ENCODE measurements around the gene BIN1. TPM values are rescaled to one million over a fixed set of nuclear protein-coding genes. Genes with fewer than 3 reads are reported as not detected.

Gene BIN1
- total RNA-seq, 1 experiment from 2014 or later: 31.8 TPM

DNA sequence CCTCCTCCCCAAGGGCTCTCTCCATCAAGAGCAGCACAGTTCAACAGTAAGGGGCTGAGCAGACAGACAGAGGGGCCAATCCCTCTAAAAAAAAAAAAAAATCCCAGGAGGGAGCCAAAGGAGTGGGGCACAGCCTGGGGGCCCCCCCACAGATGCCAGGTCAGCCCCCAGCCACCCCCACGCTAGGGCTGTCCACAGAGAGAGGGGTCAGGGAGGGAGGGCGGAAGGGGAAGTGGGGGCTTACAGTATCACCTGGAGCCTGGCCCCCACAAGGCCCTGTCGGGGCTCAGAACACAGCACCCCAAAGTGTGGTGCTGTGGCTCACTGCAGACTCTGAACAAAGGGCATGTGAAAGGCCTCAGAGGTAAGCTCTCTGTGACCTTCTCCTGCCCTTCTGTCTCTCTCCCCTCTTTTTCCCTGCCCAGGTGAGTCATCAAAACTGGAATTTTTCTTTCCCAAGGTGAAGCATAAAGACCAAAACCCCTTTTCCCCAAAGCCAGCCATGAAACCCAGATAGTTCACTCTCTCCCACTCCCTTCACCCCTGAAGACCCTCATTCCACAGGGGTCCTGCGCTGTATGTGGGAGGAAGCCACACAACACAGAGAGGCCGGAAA, 13.9 kb downstream of the BIN1 start (continued):
- TF ChIP-seq, protein P1, sequence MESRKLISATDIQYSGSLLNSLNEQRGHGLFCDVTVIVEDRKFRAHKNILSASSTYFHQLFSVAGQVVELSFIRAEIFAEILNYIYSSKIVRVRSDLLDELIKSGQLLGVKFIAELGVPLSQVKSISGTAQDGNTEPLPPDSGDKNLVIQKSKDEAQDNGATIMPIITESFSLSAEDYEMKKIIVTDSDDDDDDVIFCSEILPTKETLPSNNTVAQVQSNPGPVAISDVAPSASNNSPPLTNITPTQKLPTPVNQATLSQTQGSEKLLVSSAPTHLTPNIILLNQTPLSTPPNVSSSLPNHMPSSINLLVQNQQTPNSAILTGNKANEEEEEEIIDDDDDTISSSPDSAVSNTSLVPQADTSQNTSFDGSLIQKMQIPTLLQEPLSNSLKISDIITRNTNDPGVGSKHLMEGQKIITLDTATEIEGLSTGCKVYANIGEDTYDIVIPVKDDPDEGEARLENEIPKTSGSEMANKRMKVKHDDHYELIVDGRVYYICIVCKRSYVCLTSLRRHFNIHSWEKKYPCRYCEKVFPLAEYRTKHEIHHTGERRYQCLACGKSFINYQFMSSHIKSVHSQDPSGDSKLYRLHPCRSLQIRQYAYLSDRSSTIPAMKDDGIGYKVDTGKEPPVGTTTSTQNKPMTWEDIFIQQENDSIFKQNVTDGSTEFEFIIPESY (IDR thresholded peaks at IDR 0.05; ENCODE audit: extremely low read depth, insufficient replicate concordance, low read length): no peak
- TF ChIP-seq CEBPB (IDR thresholded peaks at IDR 0.05; ENCODE audit: low read depth): no peak
- TF ChIP-seq EZH2 (IDR thresholded peaks at IDR 0.05): no peak
- no peak for TF ChIP-seq EZH2phosphoT487 (IDR thresholded peaks at IDR 0.05; ENCODE audit: borderline replicate concordance)
- TF ChIP-seq, protein P2, sequence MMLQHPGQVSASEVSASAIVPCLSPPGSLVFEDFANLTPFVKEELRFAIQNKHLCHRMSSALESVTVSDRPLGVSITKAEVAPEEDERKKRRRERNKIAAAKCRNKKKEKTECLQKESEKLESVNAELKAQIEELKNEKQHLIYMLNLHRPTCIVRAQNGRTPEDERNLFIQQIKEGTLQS (IDR thresholded peaks at IDR 0.05): no peak
- TF ChIP-seq FOSL1 (IDR thresholded peaks at IDR 0.05; ENCODE audit: low read depth): no peak

DNA sequence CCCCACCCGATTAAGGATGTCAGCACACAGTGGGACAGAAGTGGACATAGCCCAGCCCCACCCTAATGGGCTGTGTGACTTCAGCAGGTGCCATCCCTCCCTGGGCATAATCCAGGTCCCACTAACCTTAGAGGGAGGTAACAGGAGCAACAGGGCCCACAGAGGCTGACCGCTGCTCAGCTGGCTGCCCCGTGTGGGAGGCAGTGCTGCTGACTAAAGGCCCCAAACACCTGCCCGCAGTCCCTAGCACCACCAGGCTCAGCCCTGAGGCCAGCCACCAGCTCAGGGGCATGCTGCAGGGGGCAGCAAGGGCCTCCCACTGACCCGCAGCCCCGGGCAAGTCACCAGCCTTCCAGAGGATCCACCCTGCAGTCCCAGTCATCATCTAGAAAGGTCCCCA, 14.6 kb downstream of the BIN1 start:
- H3K4me3 ChIP-seq (replicated peaks in 1 of 2; ENCODE audit: low read depth in 1 of 2, low read length in 2 of 2): no peak overlapping the region
- ATAC-seq: no peak
- no peak for DNase-seq (ENCODE audit: low read depth, low spot score)
- peaks cover 28 to 37% of the 10 kb centered on the region in 2 experiments for H3K4me1 ChIP-seq (ENCODE audit: control insufficient read depth in 1 of 2, insufficient read depth in 2 of 2, low read length in 2 of 2)
- no peak overlapping the region for H3K9ac ChIP-seq (ENCODE audit: low read length)
- ChIA-PET POLR2A (no interaction called here), CTCF (no interaction called here), RAD21 (ENCODE audit: low non-redundant PET in 1 of 2, low total read pairs in 2 of 2, uncharacterized antibody in 2 of 2, unreplicated experiment in 2 of 2) (no interaction called here)
- peak overlapping the region; percentile 69; the same call in 1 of the 2 replicates for H3K4me2 ChIP-seq (ENCODE audit: low read length)
- no peak overlapping the region for H2AFZ ChIP-seq (ENCODE audit: low read depth, low read length, poor library complexity, severe bottlenecking)
- BruUV-seq (replicated peaks): no TSS peak
- H3K27me3 ChIP-seq (ENCODE audit: insufficient read depth, low read length): no peaks in the 10 kb centered on the region
- H3K79me2 ChIP-seq (ENCODE audit: insufficient read depth, low read length): no peaks in the 10 kb centered on the region; the same call in 1 of the 2 replicates
- H3K9me3 ChIP-seq (ENCODE audit: control insufficient read depth in 1 of 2, insufficient read depth in 1 of 2, low read depth in 1 of 2, low read length in 2 of 2): no peaks in the 10 kb centered on the region
- H3K36me3 ChIP-seq (ENCODE audit: control insufficient read depth in 1 of 2, insufficient read depth in 2 of 2, low read length in 2 of 2): no peaks in the 10 kb centered on the region
- no peaks in the 10 kb centered on the region for H3K9me2 ChIP-seq (ENCODE audit: insufficient read depth)
- intact Hi-C loops (cut with micrococcal nuclease): no loop called here
- peak overlapping the region; percentile 6; the same call in 1 of the 2 replicates for H3K27ac ChIP-seq (ENCODE audit: low read depth, low read length)
- H4K20me1 ChIP-seq (ENCODE audit: insufficient read depth): no peaks in the 10 kb centered on the region
- TF ChIP-seq FOSL1 (IDR thresholded peaks at IDR 0.05; ENCODE audit: low read depth) (no peak), SRF (IDR thresholded peaks at IDR 0.05; ENCODE audit: low read depth) (no peak), RAD21 (IDR thresholded peaks at IDR 0.05; ENCODE audit: low read depth) (no peak), EZH2 (IDR thresholded peaks at IDR 0.05) (no peak), JUND (IDR thresholded peaks at IDR 0.05) (no peak), POLR2A (IDR thresholded peaks at IDR 0.05; ENCODE audit: borderline replicate concordance, extremely low read depth, insufficient read depth, insufficient read length) (no peak), ELF1 (IDR thresholded peaks at IDR 0.05; ENCODE audit: borderline replicate concordance, low read depth) (no peak), EGR1 (IDR thresholded peaks at IDR 0.05; ENCODE audit: low read depth) (no peak), ZNF274 (IDR thresholded peaks at IDR 0.05; ENCODE audit: low read depth, low read length) (no peak), SP1 (IDR thresholded peaks at IDR 0.05; ENCODE audit: low read depth) (no peak), ZFX (IDR thresholded peaks at IDR 0.05) (no peak)
- TF ChIP-seq, protein P3, sequence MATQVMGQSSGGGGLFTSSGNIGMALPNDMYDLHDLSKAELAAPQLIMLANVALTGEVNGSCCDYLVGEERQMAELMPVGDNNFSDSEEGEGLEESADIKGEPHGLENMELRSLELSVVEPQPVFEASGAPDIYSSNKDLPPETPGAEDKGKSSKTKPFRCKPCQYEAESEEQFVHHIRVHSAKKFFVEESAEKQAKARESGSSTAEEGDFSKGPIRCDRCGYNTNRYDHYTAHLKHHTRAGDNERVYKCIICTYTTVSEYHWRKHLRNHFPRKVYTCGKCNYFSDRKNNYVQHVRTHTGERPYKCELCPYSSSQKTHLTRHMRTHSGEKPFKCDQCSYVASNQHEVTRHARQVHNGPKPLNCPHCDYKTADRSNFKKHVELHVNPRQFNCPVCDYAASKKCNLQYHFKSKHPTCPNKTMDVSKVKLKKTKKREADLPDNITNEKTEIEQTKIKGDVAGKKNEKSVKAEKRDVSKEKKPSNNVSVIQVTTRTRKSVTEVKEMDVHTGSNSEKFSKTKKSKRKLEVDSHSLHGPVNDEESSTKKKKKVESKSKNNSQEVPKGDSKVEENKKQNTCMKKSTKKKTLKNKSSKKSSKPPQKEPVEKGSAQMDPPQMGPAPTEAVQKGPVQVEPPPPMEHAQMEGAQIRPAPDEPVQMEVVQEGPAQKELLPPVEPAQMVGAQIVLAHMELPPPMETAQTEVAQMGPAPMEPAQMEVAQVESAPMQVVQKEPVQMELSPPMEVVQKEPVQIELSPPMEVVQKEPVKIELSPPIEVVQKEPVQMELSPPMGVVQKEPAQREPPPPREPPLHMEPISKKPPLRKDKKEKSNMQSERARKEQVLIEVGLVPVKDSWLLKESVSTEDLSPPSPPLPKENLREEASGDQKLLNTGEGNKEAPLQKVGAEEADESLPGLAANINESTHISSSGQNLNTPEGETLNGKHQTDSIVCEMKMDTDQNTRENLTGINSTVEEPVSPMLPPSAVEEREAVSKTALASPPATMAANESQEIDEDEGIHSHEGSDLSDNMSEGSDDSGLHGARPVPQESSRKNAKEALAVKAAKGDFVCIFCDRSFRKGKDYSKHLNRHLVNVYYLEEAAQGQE (IDR thresholded peaks at IDR 0.05; ENCODE audit: low read depth): no peak
- TF ChIP-seq, protein P1 (IDR thresholded peaks at IDR 0.05; ENCODE audit: extremely low read depth, insufficient replicate concordance, low read length): no peak
- TF ChIP-seq, protein P4, sequence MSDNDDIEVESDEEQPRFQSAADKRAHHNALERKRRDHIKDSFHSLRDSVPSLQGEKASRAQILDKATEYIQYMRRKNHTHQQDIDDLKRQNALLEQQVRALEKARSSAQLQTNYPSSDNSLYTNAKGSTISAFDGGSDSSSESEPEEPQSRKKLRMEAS (IDR thresholded peaks at IDR 0.05): no peak
